Adipocyte (in vitro differentiated cells): ENCODE measurements around the gene SHOX.
"Not testable (repeated sequence)": the region's sequence is repeated elsewhere in the genome, so short reads cannot be mapped to it uniquely, and the experiment has no call there.

Source experiments
- DNase-seq: peaks from one replicate; pipeline ENCODE4 v3.0.0-alpha.2; 2015; ENCODE audit warnings: low read depth
- H3K27me3 ChIP-seq: replicated peaks from 2 replicates; pipeline ENCODE4 v1.7.0; 2013; ENCODE audit warnings: mild to moderate bottlenecking, low read length, moderate library complexity; ENCODE audit not compliant: control insufficient read depth, insufficient read depth
- H3K36me3 ChIP-seq: 2 replicates; pipeline ENCODE4 v1.7.0; 2013; ENCODE audit warnings: low read length, mild to moderate bottlenecking, moderate library complexity; ENCODE audit not compliant: control insufficient read depth, insufficient read depth, severe bottlenecking
- H3K4me1 ChIP-seq: 2 replicates; pipeline ENCODE4 v1.7.0; 2013; ENCODE audit warnings: mild to moderate bottlenecking, low read length, moderate library complexity; ENCODE audit not compliant: control insufficient read depth, insufficient read depth
- H3K4me3 ChIP-seq: 2 replicates; pipeline ENCODE4 v1.7.0; 2013; ENCODE audit warnings: mild to moderate bottlenecking, low read length, moderate library complexity
- H3K9ac ChIP-seq: 2 replicates; pipeline ENCODE4 v1.7.0; 2013; ENCODE audit warnings: mild to moderate bottlenecking, low read length, moderate library complexity
- H3K9me3 ChIP-seq: 2 replicates; pipeline ENCODE4 v1.7.0; 2013; ENCODE audit warnings: mild to moderate bottlenecking, low read length, moderate library complexity; ENCODE audit not compliant: control insufficient read depth

SHOX gene

DNA sequence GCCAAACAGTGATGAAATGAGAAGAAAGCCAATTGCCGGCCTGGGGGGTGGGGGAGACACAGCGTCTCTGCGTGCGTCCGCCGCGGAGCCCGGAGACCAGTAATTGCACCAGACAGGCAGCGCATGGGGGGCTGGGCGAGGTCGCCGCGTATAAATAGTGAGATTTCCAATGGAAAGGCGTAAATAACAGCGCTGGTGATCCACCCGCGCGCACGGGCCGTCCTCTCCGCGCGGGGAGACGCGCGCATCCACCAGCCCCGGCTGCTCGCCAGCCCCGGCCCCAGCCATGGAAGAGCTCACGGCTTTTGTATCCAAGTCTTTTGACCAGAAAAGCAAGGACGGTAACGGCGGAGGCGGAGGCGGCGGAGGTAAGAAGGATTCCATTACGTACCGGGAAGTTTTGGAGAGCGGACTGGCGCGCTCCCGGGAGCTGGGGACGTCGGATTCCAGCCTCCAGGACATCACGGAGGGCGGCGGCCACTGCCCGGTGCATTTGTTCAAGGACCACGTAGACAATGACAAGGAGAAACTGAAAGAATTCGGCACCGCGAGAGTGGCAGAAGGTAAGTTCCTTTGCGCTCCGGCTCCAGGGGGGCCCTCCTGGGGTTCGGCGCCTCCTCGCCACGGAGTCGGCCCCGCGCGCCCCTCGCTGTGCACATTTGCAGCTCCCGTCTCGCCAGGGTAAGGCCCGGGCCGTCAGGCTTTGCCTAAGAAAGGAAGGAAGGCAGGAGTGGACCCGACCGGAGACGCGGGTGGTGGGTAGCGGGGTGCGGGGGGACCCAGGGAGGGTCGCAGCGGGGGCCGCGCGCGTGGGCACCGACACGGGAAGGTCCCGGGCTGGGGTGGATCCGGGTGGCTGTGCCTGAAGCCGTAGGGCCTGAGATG is at the start of gene SHOX:
Gene SHOX, plus strand, starts transcription at position 180 of the 885 bp plus-strand sequence. Its CDS starts 107 bp downstream, at position 287.
- Histone ChIP-seq H3K27me3 (peaks cover 42% of the 10 kb centered on the region), H3K9me3 (no peaks in the 10 kb centered on the region), H3K4me1 (no peaks in the 10 kb centered on the region), H3K36me3 (no peaks in the 10 kb centered on the region), H3K4me3 (no peak within 1 kb of the TSS), H3K9ac (no peak within 1 kb of the TSS)
- no peak for DNase-seq

DNA sequence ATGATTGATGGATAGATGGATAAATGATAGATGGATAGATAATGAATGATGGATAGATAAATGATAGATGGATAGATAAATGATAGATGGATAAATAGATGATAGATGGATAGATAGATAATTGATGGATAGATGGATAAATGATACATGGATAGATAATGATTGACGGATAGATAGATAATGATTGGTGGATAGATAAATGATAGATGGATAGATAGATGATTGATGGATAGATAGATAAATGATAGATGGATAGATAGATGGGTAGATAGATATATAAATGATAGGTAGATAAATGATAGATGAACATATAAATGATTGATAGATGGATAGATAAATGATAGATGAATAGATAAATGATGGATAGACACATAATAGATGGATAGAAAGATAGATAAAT is 49.5 kb upstream of the SHOX start:
- Histone ChIP-seq H3K9ac (no peak overlapping the region), H3K27me3 (no peaks in the 10 kb centered on the region), H3K4me3 (no peak overlapping the region), H3K36me3 (no peaks in the 10 kb centered on the region), H3K9me3 (peaks cover 13% of the 10 kb centered on the region), H3K4me1 (no peaks in the 10 kb centered on the region)
- DNase-seq: no peak

DNA sequence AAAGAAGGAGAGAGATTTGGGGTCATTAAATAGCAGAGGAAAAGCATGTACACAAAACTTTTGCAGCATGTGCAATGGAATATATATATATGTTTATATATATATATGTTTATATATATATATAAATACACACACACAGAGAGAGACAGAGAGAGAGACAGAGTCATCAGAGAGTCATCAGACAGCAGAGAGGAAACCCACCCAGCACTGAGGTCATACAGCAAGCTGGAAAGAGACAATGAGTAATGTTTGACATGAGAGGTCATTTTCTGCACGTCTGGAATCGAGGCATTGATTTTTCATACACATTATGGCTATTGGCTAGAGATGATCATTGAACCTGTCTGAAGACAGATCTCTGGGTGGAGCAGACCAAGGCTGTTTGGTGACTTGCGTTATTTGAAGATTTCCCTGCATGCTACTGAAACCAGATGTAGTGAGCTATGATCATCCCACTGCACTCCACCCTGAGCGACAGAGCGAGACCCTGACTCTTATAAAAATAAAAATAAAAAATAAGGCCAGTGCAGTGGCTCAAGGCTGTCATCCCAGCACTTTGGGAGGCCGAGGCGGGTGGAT is 48.8 kb upstream of the SHOX start:
- no peaks in the 10 kb centered on the region for H3K27me3 ChIP-seq
- H3K4me3 ChIP-seq: no peak overlapping the region
- no peaks in the 10 kb centered on the region for H3K4me1 ChIP-seq
- H3K9ac ChIP-seq: no peak overlapping the region
- DNase-seq: no peak
- peaks cover 6% of the 10 kb centered on the region for H3K9me3 ChIP-seq
- H3K36me3 ChIP-seq: no peaks in the 10 kb centered on the region

DNA sequence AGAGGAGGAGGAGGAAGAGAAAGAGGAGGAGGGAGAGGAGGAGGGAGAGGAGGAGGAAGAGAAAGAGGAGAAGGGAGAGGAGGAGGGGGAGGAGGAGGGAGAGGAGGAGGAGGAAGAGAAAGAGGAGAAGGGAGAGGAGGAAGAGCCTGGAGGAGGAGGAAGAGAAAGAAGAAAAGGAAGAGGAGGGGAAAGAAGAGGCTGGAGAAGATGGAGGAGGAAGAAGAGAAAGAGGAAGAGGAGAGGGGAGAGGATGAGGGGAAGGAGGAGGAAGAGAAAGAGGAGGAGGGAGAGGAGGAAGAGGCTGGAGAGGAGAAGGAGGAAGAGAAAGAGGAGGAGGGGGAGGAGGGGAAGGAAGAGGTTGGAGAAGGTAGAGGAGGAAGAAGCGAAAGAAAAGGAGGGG is 46.0 kb upstream of the SHOX start:
- DNase-seq: no peak
- Histone ChIP-seq H3K9ac (no peak overlapping the region), H3K9me3 (no peaks in the 10 kb centered on the region), H3K4me1 (no peaks in the 10 kb centered on the region), H3K36me3 (no peaks in the 10 kb centered on the region), H3K4me3 (no peak overlapping the region), H3K27me3 (no peaks in the 10 kb centered on the region)

DNA sequence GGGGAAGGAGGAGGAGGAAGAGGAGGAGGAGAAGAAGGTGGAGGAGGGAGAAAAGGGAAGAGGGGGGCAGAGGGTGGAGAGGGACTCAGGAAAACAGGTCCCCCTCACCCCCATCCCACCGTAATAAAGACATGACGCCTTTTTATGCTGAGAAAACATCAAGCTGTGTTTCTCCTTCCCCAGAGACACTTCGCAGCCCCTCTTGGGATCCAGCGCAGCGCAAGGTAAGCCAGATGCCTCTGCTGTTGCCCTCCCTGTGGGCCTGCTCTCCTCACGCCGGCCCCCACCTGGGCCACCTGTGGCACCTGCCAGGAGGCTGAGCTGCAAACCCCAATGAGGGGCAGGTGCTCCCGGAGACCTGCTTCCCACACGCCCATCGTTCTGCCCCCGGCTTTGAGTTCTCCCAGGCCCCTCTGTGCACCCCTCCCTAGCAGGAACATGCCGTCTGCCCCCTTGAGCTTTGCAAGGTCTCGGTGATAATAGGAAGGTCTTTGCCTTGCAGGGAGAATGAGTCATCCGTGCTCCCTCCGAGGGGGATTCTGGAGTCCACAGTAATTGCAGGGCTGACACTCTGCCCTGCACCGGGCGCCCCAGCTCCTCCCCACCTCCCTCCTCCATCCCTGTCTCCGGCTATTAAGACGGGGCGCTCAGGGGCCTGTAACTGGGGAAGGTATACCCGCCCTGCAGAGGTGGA is 45.3 kb upstream of the SHOX start:
- Histone ChIP-seq H3K27me3 (no peaks in the 10 kb centered on the region), H3K9me3 (no peaks in the 10 kb centered on the region), H3K36me3 (no peaks in the 10 kb centered on the region), H3K4me3 (no peak overlapping the region), H3K9ac (no peak overlapping the region), H3K4me1 (no peaks in the 10 kb centered on the region)
- DNase-seq: no peak

DNA sequence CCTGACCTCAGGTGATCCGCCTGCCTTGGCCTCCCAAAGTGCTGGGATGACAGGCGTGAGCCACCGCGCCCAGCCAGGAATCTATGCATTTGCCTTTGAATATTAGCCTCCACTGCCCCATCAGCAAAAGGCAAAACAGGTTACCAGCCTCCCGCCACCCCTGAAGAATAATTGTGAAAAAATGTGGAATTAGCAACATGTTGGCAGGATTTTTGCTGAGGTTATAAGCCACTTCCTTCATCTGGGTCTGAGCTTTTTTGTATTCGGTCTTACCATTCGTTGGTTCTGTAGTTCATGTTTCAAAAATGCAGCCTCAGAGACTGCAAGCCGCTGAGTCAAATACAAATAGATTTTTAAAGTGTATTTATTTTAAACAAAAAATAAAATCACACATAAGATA is 44.2 kb upstream of the SHOX start:
- no peak overlapping the region for H3K4me3 ChIP-seq
- no peak for DNase-seq
- no peaks in the 10 kb centered on the region for H3K36me3 ChIP-seq
- no peaks in the 10 kb centered on the region for H3K27me3 ChIP-seq
- no peaks in the 10 kb centered on the region for H3K9me3 ChIP-seq
- H3K9ac ChIP-seq: no peak overlapping the region
- no peaks in the 10 kb centered on the region for H3K4me1 ChIP-seq

DNA sequence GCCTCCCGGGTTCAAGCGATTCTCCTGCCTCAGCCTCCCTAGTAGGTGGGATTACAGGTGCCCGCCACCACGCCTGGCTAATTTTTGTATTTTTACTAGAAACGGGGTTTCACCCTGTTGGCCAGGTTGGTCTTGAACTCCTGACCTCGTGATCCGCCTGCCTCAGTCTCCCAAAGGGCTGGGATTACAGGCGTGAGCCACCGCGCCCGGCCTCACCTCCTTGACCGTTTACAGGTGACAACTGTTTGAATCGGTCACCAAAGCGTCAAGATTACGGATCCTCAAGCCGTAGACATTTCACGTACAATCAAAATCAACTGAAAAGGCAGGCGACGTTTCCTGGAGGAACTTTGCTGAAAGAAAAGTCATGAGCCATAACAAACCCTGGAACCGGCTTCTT is 41.3 kb upstream of the SHOX start:
- not testable (repeated sequence) for H3K4me3 ChIP-seq, H3K4me1 ChIP-seq, H3K36me3 ChIP-seq, H3K9me3 ChIP-seq, H3K9ac ChIP-seq, DNase-seq, H3K27me3 ChIP-seq

DNA sequence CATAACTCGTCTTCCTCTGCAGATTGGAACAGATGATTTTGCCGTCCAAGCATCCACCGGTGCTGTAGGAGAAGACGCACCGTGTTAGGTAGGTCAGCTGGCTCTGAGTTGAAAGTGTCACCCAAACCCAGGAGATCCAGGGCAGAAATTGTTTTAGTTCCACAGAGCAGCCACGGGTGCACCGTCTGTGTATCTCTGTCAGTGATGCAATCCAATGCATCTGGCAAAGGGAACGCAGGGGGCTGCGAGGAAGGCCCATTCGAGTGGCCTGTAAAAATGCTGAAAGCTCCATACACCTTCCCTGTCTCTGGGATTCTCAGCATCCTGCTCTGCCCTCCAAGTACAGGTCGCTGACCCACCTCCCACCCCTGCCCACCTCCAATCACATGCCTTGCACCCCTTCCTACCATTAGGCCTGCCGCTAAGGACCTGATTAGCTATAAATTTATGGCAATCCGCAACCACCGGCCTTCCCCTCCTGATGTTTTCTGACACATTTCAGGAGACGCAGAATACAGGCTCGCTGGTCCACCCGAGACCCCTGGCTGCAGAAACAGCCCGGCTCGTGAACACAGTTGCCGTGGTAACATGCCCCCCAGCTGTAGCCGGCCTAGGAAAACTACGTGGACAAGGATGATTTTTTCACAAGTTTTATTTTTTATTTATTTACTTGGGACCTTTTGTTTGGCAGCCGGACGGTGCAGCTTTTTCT is 39.7 kb upstream of the SHOX start:
- H3K36me3 ChIP-seq: no peaks in the 10 kb centered on the region
- H3K4me1 ChIP-seq: no peaks in the 10 kb centered on the region
- H3K27me3 ChIP-seq: no peaks in the 10 kb centered on the region
- no peaks in the 10 kb centered on the region for H3K9me3 ChIP-seq
- H3K9ac ChIP-seq: no peak overlapping the region
- DNase-seq: no peak
- H3K4me3 ChIP-seq: no peak overlapping the region

DNA sequence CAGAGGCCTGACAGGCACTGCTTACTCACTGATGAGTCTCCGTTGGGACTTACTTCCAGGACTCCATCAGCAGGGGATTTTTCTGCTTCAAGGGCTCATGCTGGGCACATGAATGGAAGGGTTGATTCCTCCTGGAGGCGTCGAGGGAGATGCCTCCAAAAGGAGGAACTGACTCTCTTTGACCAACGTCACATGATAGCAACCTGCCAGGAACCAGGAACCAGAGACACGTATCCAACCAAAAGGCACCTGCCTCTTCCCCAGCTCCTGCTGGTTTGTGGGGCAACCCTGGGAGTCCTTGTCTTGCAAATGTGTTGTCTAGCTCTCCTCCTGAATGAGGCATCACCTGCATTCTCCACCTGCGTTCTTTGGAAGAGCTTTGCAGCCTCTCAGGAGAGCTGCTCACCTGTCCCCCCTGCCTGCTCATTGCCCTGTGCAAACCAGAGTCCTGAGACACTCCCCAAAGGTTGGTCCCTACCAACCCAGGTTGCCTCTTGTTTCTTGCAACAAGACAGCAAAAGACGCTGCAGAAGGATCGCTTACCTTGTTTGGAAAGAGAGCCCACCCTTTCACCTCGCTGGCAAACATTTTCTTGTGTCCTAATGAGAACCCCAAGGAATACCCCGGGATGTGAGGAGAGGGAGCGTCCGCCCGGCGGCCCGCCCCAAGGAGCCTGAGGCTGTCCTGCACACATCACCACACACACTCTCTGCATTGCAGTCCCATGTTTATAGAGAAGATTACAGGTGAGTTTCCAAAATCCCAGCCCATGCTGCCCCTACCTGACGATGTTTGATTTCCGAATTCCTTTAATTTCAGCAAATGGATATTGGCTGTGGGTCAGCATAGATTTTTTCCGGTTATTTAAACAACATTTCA is 30.5 kb upstream of the SHOX start:
- H3K36me3 ChIP-seq: no peaks in the 10 kb centered on the region
- H3K9ac ChIP-seq: no peak overlapping the region
- DNase-seq: no peak
- H3K4me1 ChIP-seq: no peaks in the 10 kb centered on the region
- no peaks in the 10 kb centered on the region for H3K27me3 ChIP-seq
- H3K9me3 ChIP-seq: peaks cover 22% of the 10 kb centered on the region
- no peak overlapping the region for H3K4me3 ChIP-seq

DNA sequence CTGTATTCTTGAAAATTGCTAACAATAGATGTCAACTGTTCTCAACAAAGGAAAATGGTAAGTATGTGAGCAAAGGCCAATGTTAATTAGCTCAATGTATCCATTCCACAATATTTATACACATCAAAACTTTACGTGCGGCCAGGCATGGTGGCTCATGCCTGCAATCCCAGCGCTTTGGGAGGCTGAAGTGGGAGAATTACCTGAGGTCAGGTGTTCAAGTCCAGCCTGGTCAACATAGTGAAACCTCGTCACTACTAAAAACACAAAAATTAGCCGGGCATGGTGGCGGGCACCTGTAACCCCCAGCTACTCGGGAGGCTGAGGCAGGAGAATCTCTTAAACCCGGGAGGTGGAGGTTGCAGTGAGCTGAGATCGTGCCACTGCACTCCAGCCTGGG is 27.6 kb upstream of the SHOX start:
- H3K4me3 ChIP-seq, DNase-seq, H3K9me3 ChIP-seq, H3K9ac ChIP-seq, H3K27me3 ChIP-seq, H3K4me1 ChIP-seq, H3K36me3 ChIP-seq: not testable (repeated sequence)
